Pons (tissue), 1 donor: ENCODE results near the gene LCTL.
A peak's percentile ranks its signal among the peaks of the same experiment; 100 is the strongest.
"Not testable (repeated sequence)": the region's sequence is repeated elsewhere in the genome, so short reads cannot be mapped to it uniquely, and the experiment has no call there.

ENCODE experiments used
- DNase-seq: peaks from one replicate; pipeline ENCODE4 v3.0.0-alpha.2; 2016; ENCODE audit warnings: low spot score

LCTL gene

GRCh38 chr15:66592505-66593218 lies 26.9 kb upstream of the LCTL start:
- no peak for DNase-seq

- no peak for DNase-seq
These were observed 25.6 kb upstream of the LCTL start for GRCh38 chr15:66591322-66591862.

GRCh38 chr15:66590435-66590834 lies 24.6 kb upstream of the LCTL start:
- DNase-seq = no peak

- DNase-seq = not testable (repeated sequence)
These were observed 23.6 kb upstream of the LCTL start for GRCh38 chr15:66589429-66589828.

- DNase-seq = no peak
These were observed 23.2 kb upstream of the LCTL start for GRCh38 chr15:66588971-66589370.

- no peak for DNase-seq
These were observed 22.7 kb upstream of the LCTL start for GRCh38 chr15:66588537-66588936.

- no peak for DNase-seq
These were observed 22.0 kb upstream of the LCTL start for GRCh38 chr15:66587749-66588148.

GRCh38 chr15:66587020-66587419 lies 21.2 kb upstream of the LCTL start:
- no peak for DNase-seq

GRCh38 chr15:66586155-66586976 lies 20.6 kb upstream of the LCTL start:
- DNase-seq = no peak

- no peak for DNase-seq
These were observed 16.3 kb upstream of the LCTL start for GRCh38 chr15:66581972-66582537.

- peak; percentile 25 for DNase-seq
These were observed 14.8 kb upstream of the LCTL start for GRCh38 chr15:66580643-66581042.

- no peak for DNase-seq
These were observed 12.6 kb upstream of the LCTL start for GRCh38 chr15:66578286-66578875.

GRCh38 chr15:66574596-66574950 lies 8.8 kb upstream of the LCTL start:
- no peak for DNase-seq

GRCh38 chr15:66573719-66574595 lies 8.2 kb upstream of the LCTL start:
- no peak for DNase-seq

- DNase-seq = no peak
These were observed 7.5 kb upstream of the LCTL start for GRCh38 chr15:66573348-66573718.

GRCh38 chr15:66572146-66572545 lies 6.3 kb upstream of the LCTL start:
- DNase-seq = no peak

- no peak for DNase-seq
These were observed 5.2 kb upstream of the LCTL start for GRCh38 chr15:66570842-66571478.

GRCh38 chr15:66570327-66570726 lies 4.5 kb upstream of the LCTL start:
- no peak for DNase-seq

- no peak for DNase-seq
These were observed 3.8 kb upstream of the LCTL start for GRCh38 chr15:66569461-66570137.

GRCh38 chr15:66567897-66568296 lies 2.1 kb upstream of the LCTL start:
- no peak for DNase-seq
